HCT116 (cell line): ENCODE measurements around the gene COLEC11. TPM values are rescaled to one million over a fixed set of nuclear protein-coding genes. Genes with fewer than 3 reads are reported as not detected.
A peak's percentile ranks its signal among the peaks of the same experiment; 100 is the strongest.

Experiments
- ATAC-seq: fragments of 200-7000 bp; cut with Tn5 transposase; 2 replicates; pipeline ENCODE4 v1.9.1; 2020; ENCODE audit warnings: mild to moderate bottlenecking, moderate library complexity
- BruUV-seq: library from RNA; stranded (reverse); fragments of 400-500 nt; replicated peaks from 2 replicates; lab custom pipeline; 2021; lab: Mats Ljungman, UMichigan
- CTCF ChIA-PET: fragments of 300-600 bp; sonication (Branson Sonifier 250); formaldehyde crosslinking; loops from one replicate; lab custom pipeline; 2021; ENCODE audit warnings: antibody characterized with exemption; lab: Charles Lee
- POLR2A ChIA-PET: fragments of 300-600, 350-600 bp; sonication (Branson Sonifier 250); formaldehyde crosslinking; loops from one replicate; lab custom pipeline; 2021; ENCODE audit warnings: antibody characterized with exemption; lab: Charles Lee
- RAD21 ChIA-PET, 2 experiments: fragments of 300-600 bp; sonication (Branson Sonifier 250); formaldehyde crosslinking; loops; one replicate each; lab custom pipeline; 2023; ENCODE audit warnings: low total read pairs in 2 of 2; ENCODE audit not compliant: uncharacterized antibody in 2 of 2, unreplicated experiment in 2 of 2, low non-redundant PET in 1 of 2; lab: Charles Lee
- DNase-seq: peaks from one replicate; pipeline ENCODE4 v3.0.0-alpha.2; 2010; ENCODE audit warnings: low read depth, low spot score
- H2AFZ ChIP-seq: fragments of 200-600 bp; shearing (Covaris generic), sonication (generic); 2 replicates; pipeline ENCODE4 v1.6.1; 2017; ENCODE audit warnings: low read depth, mixed run types, mixed read lengths, antibody characterized with exemption, low read length; ENCODE audit not compliant: poor library complexity, severe bottlenecking
- H3K27ac ChIP-seq: 2 replicates; pipeline ENCODE4 v1.5.1; 2012; ENCODE audit warnings: low read depth, low read length
- H3K27me3 ChIP-seq: fragments of 200-600 bp; sonication (generic); 2 replicates; pipeline ENCODE4 v1.6.1; 2016; ENCODE audit warnings: mixed run types, low read length, mixed read lengths; ENCODE audit not compliant: insufficient read depth
- H3K36me3 ChIP-seq, 2 experiments: fragments of 200-500 bp in 1 of 2; fragments of 200-600 bp in 1 of 2; sonication (Bioruptor generic) in 1 of 2; sonication (generic) in 1 of 2; 2 replicates each; pipeline versions ENCODE4 v1.5.1 to v1.6.1; 2014 to 2016; ENCODE audit warnings: low read length in 2 of 2, inconsistent platforms in 1 of 2, mixed read lengths in 1 of 2, mixed run types in 1 of 2; ENCODE audit not compliant: insufficient read depth in 2 of 2, control insufficient read depth in 1 of 2
- H3K4me1 ChIP-seq, 2 experiments: fragments of 200-600 bp in 1 of 2; sonication (generic) in 1 of 2; 2 replicates each; pipeline versions ENCODE4 v1.5.1 to v1.6.1; 2012 to 2017; ENCODE audit warnings: low read length in 2 of 2, inconsistent platforms in 1 of 2, mild to moderate bottlenecking in 1 of 2, mixed read lengths in 1 of 2, mixed run types in 1 of 2, moderate library complexity in 1 of 2; ENCODE audit not compliant: insufficient read depth in 2 of 2, control insufficient read depth in 1 of 2
- H3K4me2 ChIP-seq: fragments of 200-600 bp; sonication (generic); 2 replicates; pipeline ENCODE4 v1.6.1; 2017; ENCODE audit warnings: mixed run types, low read length, mixed read lengths
- H3K4me3 ChIP-seq, 2 experiments: fragments of 200-600 bp in 1 of 2; sonication (generic) in 1 of 2; replicated peaks in 1 of 2; 2 replicates each; pipeline ENCODE4 v1.5.1; 2011 to 2016; ENCODE audit warnings: low read length in 2 of 2, control low read depth in 1 of 2, low read depth in 1 of 2, mild to moderate bottlenecking in 1 of 2, mixed read lengths in 1 of 2, mixed run types in 1 of 2
- H3K79me2 ChIP-seq: fragments of 200-600 bp; sonication (generic); 2 replicates; pipeline ENCODE4 v1.6.1; 2017; ENCODE audit warnings: mild to moderate bottlenecking, mixed run types, low read length, moderate library complexity, mixed read lengths; ENCODE audit not compliant: insufficient read depth
- H3K9ac ChIP-seq: fragments of 200-600 bp; sonication (generic); 2 replicates; pipeline ENCODE4 v1.6.1; 2016; ENCODE audit warnings: low read length, mixed read lengths
- H3K9me2 ChIP-seq: fragments of 200-600 bp; sonication (generic), shearing (Covaris generic); 2 replicates; pipeline ENCODE4 v1.6.1; 2017; ENCODE audit warnings: mixed run types, mild to moderate bottlenecking, moderate library complexity; ENCODE audit not compliant: insufficient read depth
- H3K9me3 ChIP-seq, 2 experiments: fragments of 200-500 bp in 1 of 2; fragments of 200-600 bp in 1 of 2; sonication (Bioruptor generic) in 1 of 2; sonication (generic) in 1 of 2; 2 replicates each; pipeline ENCODE4 v1.6.1; 2014 to 2017; ENCODE audit warnings: low read length in 2 of 2, mixed read lengths in 2 of 2, inconsistent platforms in 1 of 2, low read depth in 1 of 2, mild to moderate bottlenecking in 1 of 2, mixed run types in 1 of 2, moderate library complexity in 1 of 2; ENCODE audit not compliant: control insufficient read depth in 1 of 2, insufficient read depth in 1 of 2
- H4K20me1 ChIP-seq: fragments of 200-600 bp; sonication (generic), shearing (Covaris generic); 2 replicates; pipeline ENCODE4 v1.6.1; 2017; ENCODE audit warnings: mixed run types, mild to moderate bottlenecking, moderate library complexity; ENCODE audit not compliant: insufficient read depth
- FOSL1 ChIP-seq: IDR thresholded peaks from 2 replicates; pipeline ENCODE4 v1.6.1; 2012; ENCODE audit warnings: low read depth
- RAD21 ChIP-seq: IDR thresholded peaks from 2 replicates; pipeline ENCODE4 v1.6.1; 2012; ENCODE audit warnings: low read depth, mild to moderate bottlenecking
- intact Hi-C: fragments of 100-400 bp; cut with micrococcal nuclease; formaldehyde crosslinking; loops from 2 replicates; pipeline ENCODE4 v1.10.0; 2022
- total RNA-seq: library from RNA; stranded (reverse); gene quantifications from one replicate; pipeline ENCODE4 v1.2.1, GENCODE V29; 2021; ENCODE audit not compliant: unreplicated experiment
- TF ChIP-seq, protein P1 (sequence below), 3 experiments: fragments of 200-600 bp in 1 of 3; sonication (generic) in 1 of 3; IDR thresholded peaks in 2 of 3; conservative IDR thresholded peaks in 1 of 3; 2 replicates each; pipeline ENCODE4 v1.5.1; 2012 to 2017; ENCODE audit warnings: low read depth in 2 of 3, low read length in 2 of 3, antibody characterized with exemption in 1 of 3, borderline replicate concordance in 1 of 3, control low read depth in 1 of 3, mild to moderate bottlenecking in 1 of 3, mixed read lengths in 1 of 3, mixed run types in 1 of 3, moderate library complexity in 1 of 3; ENCODE audit not compliant: insufficient read depth in 1 of 3
- TF ChIP-seq, protein P2 (sequence below): IDR thresholded peaks from 2 replicates; pipeline ENCODE4 v1.6.1; 2012; ENCODE audit warnings: low read depth

Gene COLEC11
- total RNA-seq, 1 experiment from 2014 or later, result 0.15 TPM

DNA sequence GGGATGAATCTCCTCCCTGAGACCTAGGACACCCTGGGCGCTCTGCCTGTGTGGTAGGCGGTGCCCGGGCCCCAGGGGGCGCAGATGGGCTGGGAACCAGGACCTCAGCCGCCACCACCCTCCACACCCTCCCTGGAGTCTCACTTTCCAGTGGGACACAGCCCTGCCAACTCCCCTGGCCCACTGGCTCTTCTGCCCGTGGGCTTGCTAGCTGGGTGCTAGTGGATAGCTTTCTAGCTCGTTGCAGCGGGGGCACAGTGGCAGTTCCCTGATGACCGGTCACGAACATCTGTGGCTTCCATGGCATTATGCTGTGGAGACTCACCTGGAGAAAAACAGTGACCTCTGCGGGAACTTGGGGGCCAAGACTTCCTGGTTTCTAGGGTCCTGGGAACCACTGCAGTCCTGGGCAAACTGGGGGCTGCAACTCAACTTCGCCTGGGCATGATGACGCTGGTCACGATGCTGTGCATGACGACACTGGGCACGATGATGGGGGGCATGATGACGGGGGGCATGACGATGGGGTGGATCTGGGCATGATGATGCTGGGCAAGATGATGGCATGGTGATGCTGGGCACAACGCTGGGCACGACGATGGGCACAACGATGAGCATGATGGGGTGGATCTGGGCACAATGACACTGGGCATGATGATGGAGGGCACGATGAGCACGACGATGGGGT lies 32.0 kb downstream of the COLEC11 start:
- CTCF ChIA-PET, result no interaction called here
- no TSS peak for BruUV-seq
- no peak overlapping the region for H3K4me2 ChIP-seq

More for the DNA sequence above, 32.0 kb downstream of the COLEC11 start:
- Histone ChIP-seq H3K79me2 (no peaks in the 10 kb centered on the region), H3K9me2 (no peaks in the 10 kb centered on the region), H3K4me1 (peaks cover 0 to 6% of the 10 kb centered on the region in 2 experiments; a peak in 2 of 4 replicates), H3K9me3 (no peaks in the 10 kb centered on the region), H3K9ac (no peak overlapping the region), H3K4me3 (no peak overlapping the region), H4K20me1 (no peaks in the 10 kb centered on the region), H2AFZ (no peak overlapping the region), H3K27ac (no peak overlapping the region), H3K27me3 (no peaks in the 10 kb centered on the region), H3K36me3 (no peaks in the 10 kb centered on the region)
- ATAC-seq (peak; percentile 68), DNase-seq (no peak)
- TF ChIP-seq RAD21 (peak; percentile 19; the same call in 1 of the 2 replicates), FOSL1 (no peak)
- TF ChIP-seq, protein P1, sequence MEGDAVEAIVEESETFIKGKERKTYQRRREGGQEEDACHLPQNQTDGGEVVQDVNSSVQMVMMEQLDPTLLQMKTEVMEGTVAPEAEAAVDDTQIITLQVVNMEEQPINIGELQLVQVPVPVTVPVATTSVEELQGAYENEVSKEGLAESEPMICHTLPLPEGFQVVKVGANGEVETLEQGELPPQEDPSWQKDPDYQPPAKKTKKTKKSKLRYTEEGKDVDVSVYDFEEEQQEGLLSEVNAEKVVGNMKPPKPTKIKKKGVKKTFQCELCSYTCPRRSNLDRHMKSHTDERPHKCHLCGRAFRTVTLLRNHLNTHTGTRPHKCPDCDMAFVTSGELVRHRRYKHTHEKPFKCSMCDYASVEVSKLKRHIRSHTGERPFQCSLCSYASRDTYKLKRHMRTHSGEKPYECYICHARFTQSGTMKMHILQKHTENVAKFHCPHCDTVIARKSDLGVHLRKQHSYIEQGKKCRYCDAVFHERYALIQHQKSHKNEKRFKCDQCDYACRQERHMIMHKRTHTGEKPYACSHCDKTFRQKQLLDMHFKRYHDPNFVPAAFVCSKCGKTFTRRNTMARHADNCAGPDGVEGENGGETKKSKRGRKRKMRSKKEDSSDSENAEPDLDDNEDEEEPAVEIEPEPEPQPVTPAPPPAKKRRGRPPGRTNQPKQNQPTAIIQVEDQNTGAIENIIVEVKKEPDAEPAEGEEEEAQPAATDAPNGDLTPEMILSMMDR (IDR thresholded peaks at IDR 0.05 in 2 of 3, conservative IDR thresholded peaks at IDR 0.05 in 1 of 3; ENCODE audit: borderline replicate concordance in 1 of 3, insufficient read depth in 1 of 3, low read depth in 2 of 3, low read length in 2 of 3), result peak in 2 of 3 experiments; percentile 14 to 26; a peak in 2 of 6 replicates
- TF ChIP-seq, protein P2, sequence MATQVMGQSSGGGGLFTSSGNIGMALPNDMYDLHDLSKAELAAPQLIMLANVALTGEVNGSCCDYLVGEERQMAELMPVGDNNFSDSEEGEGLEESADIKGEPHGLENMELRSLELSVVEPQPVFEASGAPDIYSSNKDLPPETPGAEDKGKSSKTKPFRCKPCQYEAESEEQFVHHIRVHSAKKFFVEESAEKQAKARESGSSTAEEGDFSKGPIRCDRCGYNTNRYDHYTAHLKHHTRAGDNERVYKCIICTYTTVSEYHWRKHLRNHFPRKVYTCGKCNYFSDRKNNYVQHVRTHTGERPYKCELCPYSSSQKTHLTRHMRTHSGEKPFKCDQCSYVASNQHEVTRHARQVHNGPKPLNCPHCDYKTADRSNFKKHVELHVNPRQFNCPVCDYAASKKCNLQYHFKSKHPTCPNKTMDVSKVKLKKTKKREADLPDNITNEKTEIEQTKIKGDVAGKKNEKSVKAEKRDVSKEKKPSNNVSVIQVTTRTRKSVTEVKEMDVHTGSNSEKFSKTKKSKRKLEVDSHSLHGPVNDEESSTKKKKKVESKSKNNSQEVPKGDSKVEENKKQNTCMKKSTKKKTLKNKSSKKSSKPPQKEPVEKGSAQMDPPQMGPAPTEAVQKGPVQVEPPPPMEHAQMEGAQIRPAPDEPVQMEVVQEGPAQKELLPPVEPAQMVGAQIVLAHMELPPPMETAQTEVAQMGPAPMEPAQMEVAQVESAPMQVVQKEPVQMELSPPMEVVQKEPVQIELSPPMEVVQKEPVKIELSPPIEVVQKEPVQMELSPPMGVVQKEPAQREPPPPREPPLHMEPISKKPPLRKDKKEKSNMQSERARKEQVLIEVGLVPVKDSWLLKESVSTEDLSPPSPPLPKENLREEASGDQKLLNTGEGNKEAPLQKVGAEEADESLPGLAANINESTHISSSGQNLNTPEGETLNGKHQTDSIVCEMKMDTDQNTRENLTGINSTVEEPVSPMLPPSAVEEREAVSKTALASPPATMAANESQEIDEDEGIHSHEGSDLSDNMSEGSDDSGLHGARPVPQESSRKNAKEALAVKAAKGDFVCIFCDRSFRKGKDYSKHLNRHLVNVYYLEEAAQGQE, result no peak
- intact Hi-C loops, result no loop called here
- RAD21 ChIA-PET, result no interaction called here
- POLR2A ChIA-PET, result no interaction called here
